GM12878 (cell line): ENCODE data around the gene XPO6. TPM values are rescaled to one million over a fixed set of nuclear protein-coding genes. Genes with fewer than 3 reads are reported as not detected.

ENCODE experiments used
- ATAC-seq: fragments of 200-7000 bp; cut with Tn5 transposase; 3 replicates; pipeline ENCODE4 v1.9.1; 2020; ENCODE audit warnings: mild to moderate bottlenecking, moderate library complexity
- BruUV-seq: library from RNA; stranded (reverse); fragments of 400-500 nt; replicated peaks from 2 replicates; lab custom pipeline; 2021; lab: Mats Ljungman, UMichigan
- CTCF ChIA-PET: fragments of 300-600 bp; sonication (Branson Sonifier 250); formaldehyde crosslinking; extraction: SDS; loops from one replicate; lab custom pipeline; 2021; ENCODE audit warnings: inconsistent platforms; lab: Yijun Ruan, JAX
- POLR2A ChIA-PET: fragments of 350-600 bp; formaldehyde crosslinking; extraction: SDS; loops from one replicate; lab custom pipeline; 2021; ENCODE audit warnings: inconsistent platforms; lab: Charles Lee
- RAD21 ChIA-PET: fragments of 300-600 bp; sonication (Branson Sonifier 250); formaldehyde crosslinking; loops from one replicate; lab custom pipeline; 2023; ENCODE audit warnings: antibody characterized with exemption; ENCODE audit not compliant: unreplicated experiment; lab: Charles Lee
- SMC1A ChIA-PET: fragments of 300-600 bp; sonication (Branson Sonifier 250); formaldehyde crosslinking; loops from one replicate; lab custom pipeline; 2023; ENCODE audit not compliant: unreplicated experiment, uncharacterized antibody; lab: Charles Lee
- DNase-seq: peaks from one replicate; pipeline ENCODE4 v3.0.0-alpha.2; 2011; ENCODE audit warnings: low read depth, low spot score
- FAIRE-seq: peaks from 3 replicates; lab custom pipeline; 2011; peaks lifted over from hg19 to GRCh38; lab: Jason Lieb, UNC
- H2AFZ ChIP-seq: 2 replicates; pipeline ENCODE4 v1.6.0; 2011; ENCODE audit warnings: low read depth, low read length, control low read depth; ENCODE audit not compliant: control insufficient read depth
- H3K27ac ChIP-seq: 2 replicates; pipeline ENCODE4 v1.5.1; 2011; ENCODE audit warnings: control low read depth; ENCODE audit not compliant: control insufficient read depth, insufficient read depth
- H3K27me3 ChIP-seq, 2 experiments: replicated peaks in 1 of 2; 2 replicates each; pipeline versions ENCODE4 v1.6.0 to v1.6.1; 2011; ENCODE audit warnings: low read length in 1 of 2; ENCODE audit not compliant: control insufficient read depth in 2 of 2, insufficient read depth in 2 of 2
- H3K36me3 ChIP-seq, 2 experiments: 2 replicates each; pipeline ENCODE4 v1.5.1; 2011; ENCODE audit warnings: low read length in 1 of 2; ENCODE audit not compliant: control insufficient read depth in 2 of 2, insufficient read depth in 2 of 2
- H3K4me1 ChIP-seq: 2 replicates; pipeline ENCODE4 v1.6.1; 2011; ENCODE audit warnings: mild to moderate bottlenecking, low read length, moderate library complexity, mixed read lengths; ENCODE audit not compliant: control insufficient read depth, insufficient read depth
- H3K4me2 ChIP-seq: 2 replicates; pipeline ENCODE4 v1.6.0; 2011; ENCODE audit warnings: control low read depth; ENCODE audit not compliant: control insufficient read depth, insufficient read depth
- H3K4me3 ChIP-seq: fragments of 200-600 bp; sonication (generic); 2 replicates; pipeline ENCODE4 v1.5.1; 2016
- H3K79me2 ChIP-seq: 2 replicates; pipeline ENCODE4 v1.6.0; 2011; ENCODE audit warnings: low read length; ENCODE audit not compliant: control insufficient read depth, insufficient read depth
- H3K9ac ChIP-seq: 2 replicates; pipeline ENCODE4 v1.8.0; 2011; ENCODE audit warnings: low read length, control low read depth, mixed read lengths; ENCODE audit not compliant: control insufficient read depth, insufficient read depth
- H3K9me3 ChIP-seq: replicated peaks from 3 replicates; pipeline ENCODE4 v1.5.1; 2011; ENCODE audit warnings: mild to moderate bottlenecking, low read length; ENCODE audit not compliant: control insufficient read depth, insufficient read depth
- H4K20me1 ChIP-seq: 2 replicates; pipeline ENCODE4 v1.6.0; 2011; ENCODE audit not compliant: control insufficient read depth, insufficient read depth
- E4F1 ChIP-seq: fragments of 450-650 bp; IDR thresholded peaks from 2 replicates; pipeline ENCODE4 v1.6.1; 2018; ENCODE audit warnings: borderline replicate concordance, mild to moderate bottlenecking; ENCODE audit not compliant: partially characterized antibody
- ESRRA ChIP-seq: IDR thresholded peaks from 2 replicates; pipeline ENCODE4 v1.6.1; 2012; ENCODE audit warnings: mild to moderate bottlenecking, low read length, improper control_type of control experiment
- FOS ChIP-seq: IDR thresholded peaks from 3 replicates; pipeline ENCODE4 v1.6.1; 2011; ENCODE audit warnings: borderline replicate concordance; ENCODE audit not compliant: insufficient read length; ENCODE audit errors: extremely low read depth
- KAT2A ChIP-seq: conservative IDR thresholded peaks from 2 replicates; pipeline ENCODE4 v1.6.1; 2011; ENCODE audit warnings: low read depth, low read length; ENCODE audit not compliant: control insufficient read depth
- MEF2B ChIP-seq: fragments of 450-650 bp; IDR thresholded peaks from 2 replicates; pipeline ENCODE4 v1.6.1; 2018; ENCODE audit warnings: mild to moderate bottlenecking, moderate library complexity; ENCODE audit not compliant: partially characterized antibody, poor library complexity, severe bottlenecking
- REST ChIP-seq: IDR thresholded peaks from 2 replicates; pipeline ENCODE4 v1.6.1; 2012; ENCODE audit warnings: mild to moderate bottlenecking, low read depth, low read length
- SPI1 ChIP-seq: IDR thresholded peaks from 2 replicates; pipeline ENCODE4 v1.6.1; 2011; ENCODE audit warnings: low read depth, mild to moderate bottlenecking, low read length, moderate library complexity, borderline replicate concordance; ENCODE audit not compliant: insufficient read depth
- ZBTB4 ChIP-seq: fragments of 450-650 bp; formaldehyde crosslinking; IDR thresholded peaks from 2 replicates; pipeline ENCODE4 v1.4.0; 2022; ENCODE audit warnings: mild to moderate bottlenecking, moderate library complexity
- ZNF622 ChIP-seq: fragments of 450-650 bp; IDR thresholded peaks from 2 replicates; pipeline ENCODE4 v1.6.1; 2017; ENCODE audit warnings: mild to moderate bottlenecking, inconsistent platforms
- WGBS: methylation state at CpG from one replicate; pipeline ENCODE4 v1.1.6; 2016; ENCODE audit warnings: low lambda C conversion rate; ENCODE audit not compliant: insufficient replicate concordance, insufficient coverage; ENCODE audit errors: missing lambda C conversion rate; 5-methylcytosine and 5-hydroxymethylcytosine counted together
- in situ Hi-C: fragments of 300-500 bp; cut with MboI; formaldehyde crosslinking; loops from 9 replicates; pipeline ENCODE4 v1.14.3; 2018; ENCODE audit warnings: mixed read lengths
- intact Hi-C: fragments of 100-400 bp; cut with micrococcal nuclease; formaldehyde crosslinking; loops from one replicate; pipeline ENCODE4 v1.14.2; 2022; ENCODE audit not compliant: unreplicated experiment
- polyA plus RNA-seq, 11 experiments: library from polyadenylated mRNA; depleted of rRNA in 4 of 11; unstranded in 6 of 11; stranded (reverse) in 5 of 11; fragments of >200 nt; fragmentation: Nextera tagmentation in 4 of 11; fragmentation: Illumina TruSeq in 1 of 11; extraction: Ambion mirVana in 4 of 11; extraction: Trizol in 1 of 11; gene quantifications; 1 replicate in 1 of 11; 2 replicates in 10 of 11; pipeline versions ENCODE4 v1.2.1 to v1.2.3, GENCODE V29; 2011 to 2016; ENCODE audit warnings: inconsistent platforms in 2 of 11, missing spikeins in 2 of 11, low read depth in 1 of 11
- total RNA-seq, 4 experiments: library from RNA; depleted of rRNA in 3 of 4; stranded (reverse); fragments of >200 nt in 3 of 4; fragmentation: Illumina TruSeq in 1 of 4; extraction: Trizol in 1 of 4; gene quantifications; 2 replicates each; pipeline versions ENCODE4 v1.2.1 to v1.2.3, GENCODE V29; 2013 to 2021
- TF ChIP-seq, protein P1 (sequence below): fragments of 450-650 bp; IDR thresholded peaks from 2 replicates; pipeline ENCODE4 v1.6.1; 2016; ENCODE audit warnings: mild to moderate bottlenecking

The XPO6 gene
- total and polyA plus RNA-seq, 10 of the 15 experiments (the other 5 are each of a cell fraction or from before 2014, with no cell fraction given), result 9.9 to 246 (median 110) TPM

GRCh38 chr16:28106467-28107215 lies 105.1 kb downstream of the XPO6 start:
- RAD21 ChIA-PET, result no interaction called here
- ATAC-seq (no peak), DNase-seq (no peak), FAIRE-seq (no peak)
- no peak overlapping the region for H2AFZ ChIP-seq
- H3K4me1 ChIP-seq, result no peaks in the 10 kb centered on the region
- H3K27ac ChIP-seq, result no peak overlapping the region
- intact Hi-C loops (no loop called here), in situ Hi-C loops (no loop called here)
- WGBS, result 91% methylated on average over 5 of the region's 5 CpGs
- BruUV-seq, result no TSS peak
- no peak for TF ChIP-seq KAT2A
- no peak for TF ChIP-seq E4F1
- TF ChIP-seq, protein P1, sequence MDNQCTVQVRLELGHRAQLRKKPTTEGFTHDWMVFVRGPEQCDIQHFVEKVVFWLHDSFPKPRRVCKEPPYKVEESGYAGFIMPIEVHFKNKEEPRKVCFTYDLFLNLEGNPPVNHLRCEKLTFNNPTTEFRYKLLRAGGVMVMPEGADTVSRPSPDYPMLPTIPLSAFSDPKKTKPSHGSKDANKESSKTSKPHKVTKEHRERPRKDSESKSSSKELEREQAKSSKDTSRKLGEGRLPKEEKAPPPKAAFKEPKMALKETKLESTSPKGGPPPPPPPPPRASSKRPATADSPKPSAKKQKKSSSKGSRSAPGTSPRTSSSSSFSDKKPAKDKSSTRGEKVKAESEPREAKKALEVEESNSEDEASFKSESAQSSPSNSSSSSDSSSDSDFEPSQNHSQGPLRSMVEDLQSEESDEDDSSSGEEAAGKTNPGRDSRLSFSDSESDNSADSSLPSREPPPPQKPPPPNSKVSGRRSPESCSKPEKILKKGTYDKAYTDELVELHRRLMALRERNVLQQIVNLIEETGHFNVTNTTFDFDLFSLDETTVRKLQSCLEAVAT, result no peak
- TF ChIP-seq ESRRA, result no peak
- no peak for TF ChIP-seq ZBTB4 (CRISPR knock-in tag)
- TF ChIP-seq REST, result no peak
- TF ChIP-seq MEF2B, result no peak
- TF ChIP-seq SPI1, result no peak
- TF ChIP-seq ZNF622, result no peak
- no peak for TF ChIP-seq FOS
- CTCF ChIA-PET, result no interaction called here
- peaks cover 41 to 53% of the 10 kb centered on the region in 2 experiments for H3K36me3 ChIP-seq
- POLR2A ChIA-PET, result no interaction called here
- no peak overlapping the region for H3K4me2 ChIP-seq
- SMC1A ChIA-PET, result interaction anchor here (1.1 kb wide), 1 partner anchor 72 kb away, joined by 3 read pairs; no protein-coding TSS in a partner anchor
- H3K27me3 ChIP-seq, result no peaks in the 10 kb centered on the region
- no peak overlapping the region for H3K4me3 ChIP-seq
- no peaks in the 10 kb centered on the region for H3K79me2 ChIP-seq
- H3K9ac ChIP-seq, result no peak overlapping the region
- no peaks in the 10 kb centered on the region for H4K20me1 ChIP-seq
- no peaks in the 10 kb centered on the region for H3K9me3 ChIP-seq
